Esophagus muscularis mucosa (tissue), 3 donors: ENCODE data around the gene FAM117B.

Experiments
- CTCF ChIP-seq, 3 experiments: fragments of 200-600 bp in 2 of 3; fragments of 450-650 bp in 1 of 3; sonication (generic) in 2 of 3; IDR thresholded peaks; one replicate each; pipeline ENCODE4 v1.5.1; 2017 to 2019; ENCODE audit warnings: antibody characterized with exemption in 3 of 3, mild to moderate bottlenecking in 2 of 3, moderate library complexity in 1 of 3
- POLR2A ChIP-seq: fragments of 450-650 bp; IDR thresholded peaks from one replicate; pipeline ENCODE4 v1.6.1; 2017; ENCODE audit warnings: antibody characterized with exemption, moderate library complexity, mild to moderate bottlenecking, low read depth

GRCh38 chr2:202716114-202716718 lies 81.4 kb downstream of the FAM117B start:
- TF ChIP-seq CTCF (IDR thresholded peaks at IDR 0.05): no peak
- no peak for TF ChIP-seq POLR2A
